T-cell (primary cell): ENCODE results near the gene MX2. TPM values are rescaled to one million over a fixed set of nuclear protein-coding genes. Genes with fewer than 3 reads are reported as not detected.

ENCODE experiments used
- ATAC-seq, 4 experiments: fragments of 200-7000 bp in 3 of 4; fragments of 150-1000 bp in 1 of 4; cut with Tn5 transposase; replicated peaks in 1 of 4; 1 replicate in 3 of 4; 2 replicates in 1 of 4; pipeline ENCODE4 v1.10.0; 2021; ENCODE audit warnings: moderate library complexity in 3 of 4, mild to moderate bottlenecking in 2 of 4, moderate number of reproducible peaks in 1 of 4
- CTCF ChIA-PET, 2 donors: fragments of 300-600 bp; sonication (Branson Sonifier 250); formaldehyde crosslinking; loops; one replicate each; lab custom pipeline; 2022; ENCODE audit warnings: antibody characterized with exemption in 2 of 2; lab: Charles Lee
- POLR2A ChIA-PET, 2 donors: fragments of 300-600 bp; sonication (Branson Sonifier 250); formaldehyde crosslinking; loops; one replicate each; lab custom pipeline; 2022; ENCODE audit warnings: antibody characterized with exemption in 2 of 2; lab: Charles Lee
- DNase-seq, 35 experiments: peaks; one replicate each; pipeline versions ENCODE4 v3.0.0 to v3.0.0-alpha.2; 2013 to 2023
- H3K27ac ChIP-seq: one replicate; pipeline ENCODE4 v1.5.1; 2013; ENCODE audit warnings: low read length
- H3K27me3 ChIP-seq, 2 experiments: replicated peaks in 1 of 2; 1 replicate in 1 of 2; 2 replicates in 1 of 2; pipeline versions ENCODE4 v1.6.1 to v1.7.0; 2013; ENCODE audit warnings: low read length in 1 of 2, mixed read lengths in 1 of 2; ENCODE audit not compliant: control insufficient read depth in 2 of 2, insufficient read depth in 2 of 2; ENCODE audit errors: extremely low read depth in 1 of 2
- H3K36me3 ChIP-seq, 2 donors: 1 replicate in 1 of 2; 2 replicates in 1 of 2; pipeline versions ENCODE4 v1.6.1 to v1.7.0; 2013; ENCODE audit warnings: low read length in 1 of 2; ENCODE audit not compliant: control insufficient read depth in 2 of 2, insufficient read depth in 1 of 2; ENCODE audit errors: extremely low read depth in 1 of 2
- H3K4me1 ChIP-seq, 2 experiments: 1 replicate in 1 of 2; 2 replicates in 1 of 2; pipeline versions ENCODE4 v1.6.1 to v1.7.0; 2013; ENCODE audit warnings: low read length in 2 of 2, mixed read lengths in 1 of 2; ENCODE audit not compliant: insufficient read depth in 2 of 2, control insufficient read depth in 1 of 2; ENCODE audit errors: extremely low read depth in 1 of 2
- H3K4me3 ChIP-seq, 2 donors: 1 replicate in 1 of 2; 2 replicates in 1 of 2; pipeline versions ENCODE4 v1.5.1 to v1.7.0; 2013; ENCODE audit warnings: mild to moderate bottlenecking in 2 of 2, low read length in 1 of 2, moderate library complexity in 1 of 2; ENCODE audit not compliant: control insufficient read depth in 1 of 2; ENCODE audit errors: extremely low read depth in 1 of 2
- H3K9me3 ChIP-seq: 2 replicates; pipeline ENCODE4 v1.7.0; 2013
- H3K27ac Mint-ChIP-seq, 2 donors: one replicate each; pipeline ENCODE4 v1.8.0; 2020 to 2021; ENCODE audit warnings: mild to moderate bottlenecking in 2 of 2, mixed read lengths in 2 of 2
- H3K27me3 Mint-ChIP-seq, 2 donors: one replicate each; pipeline ENCODE4 v1.8.0; 2021 to 2022; ENCODE audit warnings: mixed read lengths in 2 of 2
- H3K36me3 Mint-ChIP-seq: one replicate; pipeline ENCODE4 v1.8.0; 2021; ENCODE audit warnings: mixed read lengths
- H3K4me1 Mint-ChIP-seq, 3 donors: one replicate each; pipeline ENCODE4 v1.8.0; 2020 to 2022; ENCODE audit warnings: mixed read lengths in 3 of 3, mild to moderate bottlenecking in 1 of 3
- H3K4me3 Mint-ChIP-seq, 3 donors: one replicate each; pipeline ENCODE4 v1.8.0; 2020 to 2022; ENCODE audit warnings: mild to moderate bottlenecking in 3 of 3, mixed read lengths in 3 of 3, moderate library complexity in 3 of 3
- H3K9me3 Mint-ChIP-seq, 3 donors: one replicate each; pipeline ENCODE4 v1.8.0; 2020 to 2022; ENCODE audit warnings: mixed read lengths in 3 of 3
- WGBS: methylation state at CpG from one replicate; pipeline ENCODE4 v1.1.5; 2013; ENCODE audit warnings: missing lambda C conversion rate; ENCODE audit not compliant: insufficient coverage; 5-methylcytosine and 5-hydroxymethylcytosine counted together
- total RNA-seq, 35 experiments: library from RNA in 6 of 35; stranded (reverse) in 6 of 35; fragments of 120-200 nt in 1 of 35; gene quantifications; one replicate each; pipeline versions ENCODE4 v1.2.1 to v1.2.4 and lab custom pipeline; 2013 to 2026

Gene MX2
- total RNA-seq, 5 donors from 2014 or later (not counting 1 experiment from before 2014, with no cell fraction given) = 77.7 to 103 (median 81.8) TPM

DNA sequence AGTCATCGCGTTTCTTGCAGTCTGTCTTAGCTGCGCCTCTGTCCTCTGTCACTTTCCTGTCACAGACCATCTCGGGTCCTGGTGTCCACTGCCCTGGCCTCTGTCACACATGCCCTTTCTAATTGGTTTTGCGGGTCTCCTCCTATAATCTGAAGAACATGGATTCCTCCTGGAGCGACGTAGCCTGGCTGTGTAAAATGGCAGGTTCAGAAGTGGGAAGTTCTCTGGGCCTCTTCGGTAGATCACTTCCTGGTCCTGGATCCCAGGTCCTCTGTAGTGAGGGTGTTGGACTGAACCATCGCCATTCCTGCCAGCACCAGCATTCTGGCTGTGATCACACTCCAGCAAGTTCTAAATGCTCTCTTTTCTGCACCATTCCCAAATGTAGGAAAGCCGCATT, 44.4 kb upstream of the MX2 start:
- H3K9me3 ChIP-seq = no peaks in the 10 kb centered on the region
- ChIA-PET POLR2A (no interaction called here), CTCF (interaction anchor here in 1 of 2 donors (1.4 kb wide), 1 partner anchor 34 kb away, joined by 4 read pairs; no protein-coding TSS in a partner anchor)
- Mint-ChIP-seq H3K27ac (no peak overlapping the region), H3K4me3 (peak overlapping the region in 2 of 3 donors; percentile 44 to 70), H3K27me3 (peaks cover 32 to 47% of the 10 kb centered on the region in 2 donors), H3K36me3 (no peaks in the 10 kb centered on the region), H3K4me1 (peaks cover 12 to 21% (median 15%) of the 10 kb centered on the region in 3 donors), H3K9me3 (no peaks in the 10 kb centered on the region)
- no peak overlapping the region for H3K27ac ChIP-seq
- ATAC-seq (no peak), DNase-seq (no peak)
- H3K4me3 ChIP-seq = no peak overlapping the region
- no peaks in the 10 kb centered on the region for H3K36me3 ChIP-seq
- H3K4me1 ChIP-seq = peaks cover 0 to 11% of the 10 kb centered on the region in 2 experiments
- 86% methylated on average over 2 of the region's 10 CpGs for WGBS
- H3K27me3 ChIP-seq = peaks cover 0 to 40% of the 10 kb centered on the region in 2 experiments

DNA sequence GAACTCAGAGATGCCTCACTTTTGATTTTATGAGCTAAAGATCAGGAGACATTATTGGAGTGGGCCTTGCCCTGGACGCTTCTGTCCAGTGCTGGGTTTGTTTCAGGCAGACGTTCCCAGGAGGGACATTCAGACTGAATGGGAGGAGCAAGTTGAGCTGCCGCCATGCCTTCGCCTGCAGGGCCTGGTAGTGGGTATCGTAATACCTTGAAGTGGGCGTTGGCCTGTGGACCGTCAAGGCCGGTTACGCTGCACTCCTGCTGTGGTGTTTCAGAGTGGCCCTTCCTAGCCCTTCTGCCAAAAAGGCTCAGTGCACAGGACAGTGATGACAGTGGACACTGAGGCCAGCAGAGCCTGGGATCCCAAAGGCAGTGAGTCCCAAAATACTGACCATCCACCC, 43.6 kb upstream of the MX2 start:
- POLR2A ChIA-PET = no interaction called here
- ATAC-seq = no peak
- no peak overlapping the region for H3K27ac Mint-ChIP-seq
- no peak for DNase-seq
- no peak overlapping the region for H3K4me3 ChIP-seq
- no peaks in the 10 kb centered on the region for H3K9me3 ChIP-seq
- peaks cover 0 to 43% of the 10 kb centered on the region in 2 experiments for H3K27me3 ChIP-seq
- H3K9me3 Mint-ChIP-seq = no peaks in the 10 kb centered on the region
- H3K36me3 ChIP-seq = no peaks in the 10 kb centered on the region
- H3K4me3 Mint-ChIP-seq = peak overlapping the region in 1 of 3 donors; percentile 70
- no peaks in the 10 kb centered on the region for H3K36me3 Mint-ChIP-seq
- H3K27me3 Mint-ChIP-seq = peaks cover 32 to 47% of the 10 kb centered on the region in 2 donors
- CTCF ChIA-PET = interaction anchor here in 1 of 2 donors (1.4 kb wide), 1 partner anchor 35 kb away, joined by 4 read pairs; no protein-coding TSS in a partner anchor
- H3K4me1 ChIP-seq = peaks cover 0 to 11% of the 10 kb centered on the region in 2 experiments
- no peak overlapping the region for H3K27ac ChIP-seq
- peaks cover 12 to 21% (median 15%) of the 10 kb centered on the region in 3 donors for H3K4me1 Mint-ChIP-seq
- 85% methylated on average over 4 of the region's 9 CpGs for WGBS

DNA sequence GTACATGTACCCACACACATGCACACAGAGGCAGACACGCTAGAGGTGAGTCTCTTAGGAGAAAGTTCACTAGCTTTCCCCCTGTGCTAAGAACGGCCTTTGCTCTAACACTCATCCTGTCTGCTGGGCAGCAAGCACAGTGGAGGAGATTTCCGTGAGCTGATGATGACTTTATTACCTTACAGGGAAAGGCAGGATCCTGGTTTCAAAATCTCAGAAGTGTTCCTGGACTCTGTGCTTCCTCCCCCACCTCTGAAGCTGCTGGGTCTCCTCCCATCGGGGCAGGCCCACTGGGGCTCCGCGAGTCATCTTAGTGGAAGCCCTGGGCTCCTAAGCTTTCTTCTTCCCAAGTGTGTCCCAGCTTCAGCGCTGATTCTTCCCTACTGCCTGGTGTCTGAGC, 42.6 kb upstream of the MX2 start:
- H3K27ac Mint-ChIP-seq = no peak overlapping the region
- Histone ChIP-seq H3K27me3 (peaks cover 0 to 46% of the 10 kb centered on the region in 2 experiments), H3K4me3 (no peak overlapping the region), H3K27ac (no peak overlapping the region), H3K36me3 (no peaks in the 10 kb centered on the region), H3K9me3 (no peaks in the 10 kb centered on the region), H3K4me1 (peaks cover 0 to 11% of the 10 kb centered on the region in 2 experiments)
- no peak for ATAC-seq
- no peak for DNase-seq
- H3K27me3 Mint-ChIP-seq = peaks cover 32 to 47% of the 10 kb centered on the region in 2 donors
- H3K4me3 Mint-ChIP-seq = no peak overlapping the region
- no peaks in the 10 kb centered on the region for H3K9me3 Mint-ChIP-seq
- POLR2A ChIA-PET = no interaction called here
- 94% methylated on average over 4 of the region's 7 CpGs for WGBS
- CTCF ChIA-PET = interaction anchor here (0.6 to 1.2 kb wide), 2 partner anchors 28 to 36 kb away, joined by 3 read pairs; no protein-coding TSS in a partner anchor
- H3K4me1 Mint-ChIP-seq = peaks cover 12 to 21% (median 15%) of the 10 kb centered on the region in 3 donors
- no peaks in the 10 kb centered on the region for H3K36me3 Mint-ChIP-seq

DNA sequence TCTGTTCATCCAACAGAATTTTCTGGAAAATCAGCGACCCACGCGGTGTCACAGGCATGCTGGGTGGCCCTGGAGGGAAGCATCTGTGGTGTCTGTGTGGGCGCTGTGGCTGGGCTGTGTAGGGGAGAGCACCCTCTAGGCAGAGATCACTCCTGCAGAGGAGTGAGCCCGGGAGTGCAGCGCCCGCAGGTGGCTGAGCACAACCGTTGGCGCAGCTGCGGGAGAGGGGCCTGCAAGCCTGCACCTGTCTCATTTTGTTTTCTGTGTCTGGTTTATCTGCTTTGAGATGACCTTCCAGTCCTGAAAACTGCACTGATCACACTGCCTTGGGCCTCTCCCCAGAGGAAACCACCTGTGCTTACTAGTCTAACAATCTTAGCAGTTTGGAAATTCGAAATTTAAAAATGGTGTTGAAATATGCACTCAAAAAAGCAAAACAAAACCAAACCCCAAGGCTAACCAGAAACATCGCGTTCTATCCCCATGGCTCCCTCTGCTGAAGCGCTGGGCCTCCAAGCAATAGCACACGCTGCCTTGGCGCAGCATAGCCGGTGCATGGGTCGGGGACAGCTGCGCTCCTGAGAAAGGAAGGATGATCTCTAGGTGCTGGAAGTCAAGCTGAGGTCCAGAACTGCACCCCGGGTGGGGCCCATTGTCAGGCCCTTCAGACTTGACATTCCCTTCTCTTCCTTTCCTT, 40.5 kb upstream of the MX2 start:
- H3K9me3 Mint-ChIP-seq = no peaks in the 10 kb centered on the region
- H3K4me3 ChIP-seq = no peak overlapping the region
- no peak overlapping the region for H3K27ac Mint-ChIP-seq
- DNase-seq (peak in 18 of 35 experiments; percentile 3 to 32 (median 16)), ATAC-seq (peak; percentile 40 to 96 (median 79))
- CTCF ChIA-PET = no interaction called here
- POLR2A ChIA-PET = interaction anchor here in 1 of 2 donors (0.6 kb wide), 1 partner anchor 26 kb away, joined by 4 read pairs; no protein-coding TSS in a partner anchor
- peaks cover 0 to 36% of the 10 kb centered on the region in 2 experiments for H3K27me3 ChIP-seq
- H3K4me1 ChIP-seq = peaks cover 0 to 11% of the 10 kb centered on the region in 2 experiments
- no peak overlapping the region for H3K27ac ChIP-seq
- H3K36me3 Mint-ChIP-seq = no peaks in the 10 kb centered on the region
- no peaks in the 10 kb centered on the region for H3K9me3 ChIP-seq
- no peaks in the 10 kb centered on the region for H3K36me3 ChIP-seq
- H3K4me3 Mint-ChIP-seq = no peak overlapping the region
- peaks cover 18 to 28% of the 10 kb centered on the region in 2 donors for H3K27me3 Mint-ChIP-seq
- peaks cover 10 to 16% (median 15%) of the 10 kb centered on the region in 3 donors for H3K4me1 Mint-ChIP-seq
- 35% methylated on average over 13 of the region's 20 CpGs for WGBS

DNA sequence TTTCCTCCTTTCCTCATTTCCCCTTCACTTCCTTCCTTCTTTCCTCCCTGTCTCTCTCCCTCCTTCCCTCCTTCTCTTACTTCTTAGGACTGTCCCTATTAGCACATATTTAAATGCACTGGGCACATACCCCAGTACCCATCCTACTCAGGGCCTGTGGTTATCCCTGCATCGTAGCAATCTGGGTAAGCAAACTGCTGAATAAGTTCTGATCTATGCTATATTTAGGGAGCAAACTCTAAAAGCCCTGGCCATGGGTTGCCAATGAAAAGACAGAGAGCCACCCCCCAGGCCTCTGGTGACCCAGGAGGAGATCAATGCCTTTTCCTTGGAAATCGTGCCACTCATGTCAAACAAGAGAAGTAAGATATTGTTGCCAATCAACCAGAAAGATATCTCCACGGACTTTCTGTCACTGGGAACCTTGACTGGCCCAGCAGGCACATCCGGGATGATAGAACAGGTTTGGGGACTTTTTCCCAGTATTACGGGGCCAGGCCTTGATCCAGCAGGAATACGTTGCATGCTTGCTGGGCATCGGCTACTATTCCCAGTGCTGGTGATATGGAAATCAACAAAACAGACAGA, 39.8 kb upstream of the MX2 start:
- no peaks in the 10 kb centered on the region for H3K9me3 ChIP-seq
- Mint-ChIP-seq H3K9me3 (no peaks in the 10 kb centered on the region), H3K27ac (no peak overlapping the region), H3K27me3 (peaks cover 18 to 28% of the 10 kb centered on the region in 2 donors), H3K36me3 (no peaks in the 10 kb centered on the region), H3K4me1 (peaks cover 10 to 16% (median 15%) of the 10 kb centered on the region in 3 donors), H3K4me3 (no peak overlapping the region)
- ChIA-PET CTCF (no interaction called here), POLR2A (no interaction called here)
- no peak overlapping the region for H3K4me3 ChIP-seq
- H3K27ac ChIP-seq = no peak overlapping the region
- no peaks in the 10 kb centered on the region for H3K36me3 ChIP-seq
- DNase-seq (no peak), ATAC-seq (no peak)
- H3K4me1 ChIP-seq = peaks cover 0 to 6% of the 10 kb centered on the region in 2 experiments
- H3K27me3 ChIP-seq = peaks cover 0 to 34% of the 10 kb centered on the region in 2 experiments
- 88% methylated on average over 5 of the region's 7 CpGs for WGBS

DNA sequence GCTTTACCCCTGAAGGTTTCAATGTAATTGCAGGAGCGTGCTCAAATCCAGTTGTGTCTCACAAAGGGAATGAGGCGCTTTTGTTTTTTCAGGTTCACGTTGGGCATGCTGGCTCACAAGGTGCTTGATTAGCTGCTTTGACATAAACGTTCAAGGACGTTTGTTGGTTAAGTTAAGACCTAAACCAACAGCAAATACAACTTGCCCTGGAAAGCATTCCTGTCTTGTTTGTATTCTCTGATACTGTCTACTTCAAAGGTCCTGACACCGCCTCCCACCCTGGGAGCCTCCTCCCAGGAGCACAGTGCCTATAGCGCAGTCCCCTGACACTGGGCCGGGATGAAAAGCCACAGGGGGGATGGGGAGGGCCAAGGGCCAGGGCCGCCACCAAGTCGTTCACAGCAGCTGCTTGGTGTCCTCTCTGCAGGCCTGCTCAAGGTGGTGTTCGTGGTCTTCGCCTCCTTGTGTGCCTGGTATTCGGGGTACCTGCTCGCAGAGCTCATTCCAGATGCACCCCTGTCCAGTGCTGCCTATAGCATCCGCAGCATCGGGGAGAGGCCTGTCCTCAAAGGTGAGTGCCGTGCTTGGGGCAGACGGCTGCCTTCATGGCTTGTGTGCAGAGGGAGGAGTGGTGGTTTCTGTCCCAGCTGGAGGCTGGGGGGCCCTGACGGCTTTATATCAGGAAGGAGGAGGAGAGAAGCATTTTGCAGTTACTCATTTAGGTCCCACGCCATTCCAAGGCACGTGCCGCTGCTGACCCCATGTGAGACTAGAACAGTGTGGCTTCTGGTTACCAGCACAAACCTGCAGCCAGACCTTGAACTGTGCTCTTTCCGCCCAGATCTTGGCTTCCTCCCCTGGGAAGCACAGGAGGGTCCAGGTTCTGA, 39.1 kb upstream of the MX2 start:
- ATAC-seq (no peak), DNase-seq (no peak)
- H3K4me3 Mint-ChIP-seq = no peak overlapping the region
- peaks cover 12 to 22% of the 10 kb centered on the region in 2 donors for H3K27me3 Mint-ChIP-seq
- Histone ChIP-seq H3K4me1 (peaks cover 0 to 4% of the 10 kb centered on the region in 2 experiments), H3K27me3 (peaks cover 0 to 27% of the 10 kb centered on the region in 2 experiments), H3K9me3 (no peaks in the 10 kb centered on the region), H3K27ac (no peak overlapping the region), H3K4me3 (no peak overlapping the region), H3K36me3 (no peaks in the 10 kb centered on the region)
- H3K27ac Mint-ChIP-seq = no peak overlapping the region
- ChIA-PET CTCF (no interaction called here), POLR2A (no interaction called here)
- peaks cover 3 to 12% (median 11%) of the 10 kb centered on the region in 3 donors for H3K4me1 Mint-ChIP-seq
- H3K36me3 Mint-ChIP-seq = no peaks in the 10 kb centered on the region
- no peaks in the 10 kb centered on the region for H3K9me3 Mint-ChIP-seq
- WGBS = 85% methylated on average over 19 of the region's 23 CpGs
